Muscle layer of colon (tissue), 2 donors: ENCODE data around the gene CNDP2.

Experiments
- H3K27ac ChIP-seq: one replicate; pipeline ENCODE4 v1.7.0; 2013; ENCODE audit warnings: low read depth, mild to moderate bottlenecking, low read length, moderate library complexity
- H3K27me3 ChIP-seq, 2 donors: one replicate each; pipeline ENCODE4 v1.7.0; 2013; ENCODE audit warnings: low read length in 2 of 2, mild to moderate bottlenecking in 2 of 2; ENCODE audit not compliant: insufficient read depth in 2 of 2, control insufficient read depth in 1 of 2
- H3K36me3 ChIP-seq: one replicate; pipeline ENCODE4 v1.7.0; 2013; ENCODE audit warnings: mild to moderate bottlenecking, low read length; ENCODE audit not compliant: insufficient read depth
- H3K4me1 ChIP-seq: one replicate; pipeline ENCODE4 v1.7.0; 2013; ENCODE audit warnings: mild to moderate bottlenecking, low read length; ENCODE audit not compliant: insufficient read depth
- H3K4me3 ChIP-seq, 2 donors: one replicate each; pipeline ENCODE4 v1.7.0; 2013; ENCODE audit warnings: low read length in 2 of 2, low read depth in 1 of 2, mild to moderate bottlenecking in 1 of 2, moderate library complexity in 1 of 2
- H3K9ac ChIP-seq: one replicate; pipeline ENCODE4 v1.7.0; 2013; ENCODE audit warnings: low read length
- H3K9me3 ChIP-seq: one replicate; pipeline ENCODE4 v1.7.0; 2013; ENCODE audit warnings: mild to moderate bottlenecking, low read length
- donor health status: abdominal sarcoma.
- donor health status: Adenocarcinoma of cecum.

Gene CNDP2

DNA sequence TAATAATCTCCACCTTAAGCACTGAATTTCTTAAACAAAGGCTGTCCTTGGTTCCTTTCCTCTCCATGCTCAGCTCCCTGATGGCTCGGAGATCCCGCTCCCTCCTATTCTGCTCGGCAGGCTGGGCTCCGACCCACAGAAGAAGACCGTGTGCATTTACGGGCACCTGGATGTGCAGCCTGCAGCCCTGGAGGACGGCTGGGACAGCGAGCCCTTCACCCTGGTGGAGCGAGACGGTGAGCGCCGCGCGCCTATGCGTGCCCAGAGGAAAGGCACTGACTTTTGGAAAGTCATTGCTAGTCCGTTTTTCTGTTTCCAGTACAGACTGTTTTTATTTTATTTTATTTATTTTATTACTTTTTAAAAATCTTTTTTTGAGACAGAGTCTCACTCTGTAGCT lies 9.6 kb downstream of the CNDP2 start:
- Histone ChIP-seq H3K27ac (no peak overlapping the region), H3K9ac (no peak overlapping the region), H3K36me3 (peaks cover 75% of the 10 kb centered on the region)

GRCh38 chr18:74506448-74507084 lies 10.4 kb downstream of the CNDP2 start:
- H3K9me3 ChIP-seq = no peaks in the 10 kb centered on the region
- no peak overlapping the region for H3K27ac ChIP-seq
- H3K4me1 ChIP-seq = peaks cover 4% of the 10 kb centered on the region
- H3K27me3 ChIP-seq = no peaks in the 10 kb centered on the region
- no peak overlapping the region for H3K4me3 ChIP-seq
- peaks cover 75% of the 10 kb centered on the region for H3K36me3 ChIP-seq
- no peak overlapping the region for H3K9ac ChIP-seq

More for the DNA sequence above, 9.6 kb downstream of the CNDP2 start:
- no peaks in the 10 kb centered on the region for H3K27me3 ChIP-seq
- H3K4me3 ChIP-seq = no peak overlapping the region
- H3K4me1 ChIP-seq = peaks cover 4% of the 10 kb centered on the region
- no peaks in the 10 kb centered on the region for H3K9me3 ChIP-seq

DNA sequence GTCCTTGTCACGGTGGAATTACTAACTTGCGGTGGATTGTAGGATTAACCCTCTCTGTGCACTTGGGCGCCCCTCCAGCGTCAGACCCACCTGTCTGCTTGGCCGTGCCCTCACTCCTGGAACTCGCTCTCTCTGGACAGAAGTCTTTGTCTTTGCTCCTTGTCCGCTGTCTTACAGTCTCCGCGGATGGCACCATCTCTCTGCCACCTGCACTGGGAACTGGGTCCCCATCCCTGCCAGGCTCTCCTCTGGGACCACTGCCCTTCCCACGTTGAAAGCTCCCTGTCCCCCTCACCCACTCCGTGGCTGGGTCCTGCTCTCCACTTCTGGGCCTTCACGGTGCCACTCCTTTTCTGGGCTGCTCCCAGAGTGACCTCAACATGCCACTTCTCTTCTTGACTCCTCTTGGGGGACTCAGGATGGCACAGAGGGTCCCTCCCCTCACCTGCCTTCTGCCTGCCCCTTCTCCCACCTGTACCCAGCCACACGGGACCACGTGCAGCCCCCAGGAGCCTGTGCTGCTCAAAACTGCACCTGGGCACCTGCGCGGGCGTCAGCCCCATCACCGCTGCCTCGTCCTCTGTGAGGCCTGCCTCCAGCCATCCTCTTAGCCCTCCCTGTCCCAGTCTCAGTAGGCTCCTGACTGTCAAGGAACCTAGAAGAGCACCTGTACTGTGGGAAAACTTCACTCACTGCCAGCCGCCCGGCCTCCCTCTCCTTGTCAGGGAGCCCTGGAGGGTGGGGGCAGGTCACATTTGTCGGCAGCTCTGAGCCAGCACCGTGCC lies 11.1 kb downstream of the CNDP2 start:
- peaks cover 80% of the 10 kb centered on the region for H3K36me3 ChIP-seq
- peaks cover 4% of the 10 kb centered on the region for H3K4me1 ChIP-seq
- H3K27ac ChIP-seq = no peak overlapping the region
- no peak overlapping the region for H3K4me3 ChIP-seq
- no peak overlapping the region for H3K9ac ChIP-seq
- H3K9me3 ChIP-seq = no peaks in the 10 kb centered on the region
- H3K27me3 ChIP-seq = no peaks in the 10 kb centered on the region

DNA sequence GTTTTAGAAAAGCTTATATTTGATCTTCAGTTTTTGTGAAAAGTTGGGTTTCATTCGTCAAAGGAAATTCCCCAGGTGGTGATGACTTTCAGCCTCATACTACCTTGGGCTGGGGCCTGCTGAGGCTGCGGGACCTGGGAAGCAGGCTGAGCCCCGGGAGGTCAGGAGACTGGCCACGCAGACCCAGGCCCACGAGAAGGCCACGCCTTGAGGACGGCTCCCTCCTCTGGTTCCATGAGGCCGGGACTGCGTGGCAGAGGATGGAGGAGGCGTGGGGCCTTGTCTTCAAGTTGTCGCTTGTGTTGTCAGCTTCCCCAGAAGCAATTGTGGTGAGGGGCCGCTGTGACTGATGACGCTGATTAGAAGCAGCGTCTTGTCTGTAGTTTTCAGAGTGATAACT lies 11.8 kb downstream of the CNDP2 start:
- Histone ChIP-seq H3K4me1 (peaks cover 4% of the 10 kb centered on the region), H3K36me3 (peaks cover 80% of the 10 kb centered on the region)

DNA sequence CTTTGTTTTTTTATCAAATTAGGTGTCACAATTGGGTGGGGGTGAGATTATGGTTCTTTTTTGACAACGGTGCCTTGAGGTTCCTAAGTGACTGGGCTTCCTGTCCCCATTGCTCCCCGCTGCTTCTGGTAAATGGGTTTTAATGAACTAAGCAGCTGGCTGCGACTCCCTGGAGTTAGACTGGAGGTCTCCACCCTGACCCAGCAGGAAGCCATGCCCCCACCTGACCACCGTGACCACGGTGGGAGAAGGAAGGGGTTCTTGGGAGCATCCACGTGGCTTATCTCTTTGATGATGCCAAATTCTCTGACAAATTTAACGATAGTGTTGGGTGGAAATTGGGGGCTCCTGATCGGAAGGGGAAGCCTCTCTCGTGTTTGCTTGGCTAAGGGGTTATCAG lies 12.2 kb downstream of the CNDP2 start:
- Histone ChIP-seq H3K9ac (no peak overlapping the region), H3K27ac (no peak overlapping the region), H3K36me3 (peaks cover 80% of the 10 kb centered on the region), H3K4me3 (no peak overlapping the region), H3K9me3 (no peaks in the 10 kb centered on the region), H3K4me1 (peaks cover 4% of the 10 kb centered on the region), H3K27me3 (no peaks in the 10 kb centered on the region)

More for the DNA sequence above, 11.8 kb downstream of the CNDP2 start:
- Histone ChIP-seq H3K27me3 (no peaks in the 10 kb centered on the region), H3K4me3 (no peak overlapping the region), H3K9me3 (no peaks in the 10 kb centered on the region), H3K27ac (no peak overlapping the region), H3K9ac (no peak overlapping the region)

- Histone ChIP-seq H3K27ac (no peak overlapping the region), H3K4me3 (no peak overlapping the region), H3K9ac (no peak overlapping the region), H3K4me1 (peaks cover 4% of the 10 kb centered on the region), H3K9me3 (no peaks in the 10 kb centered on the region), H3K36me3 (peaks cover 80% of the 10 kb centered on the region), H3K27me3 (no peaks in the 10 kb centered on the region)
Measured at GRCh38 chr18:74508821-74509225, 12.7 kb downstream of the CNDP2 start.

GRCh38 chr18:74509856-74510769 lies 13.9 kb downstream of the CNDP2 start:
- H3K4me1 ChIP-seq = peaks cover 4% of the 10 kb centered on the region
- H3K9me3 ChIP-seq = no peaks in the 10 kb centered on the region
- no peak overlapping the region for H3K27ac ChIP-seq
- H3K36me3 ChIP-seq = peaks cover 82% of the 10 kb centered on the region
- H3K4me3 ChIP-seq = no peak overlapping the region
- no peaks in the 10 kb centered on the region for H3K27me3 ChIP-seq
- no peak overlapping the region for H3K9ac ChIP-seq

DNA sequence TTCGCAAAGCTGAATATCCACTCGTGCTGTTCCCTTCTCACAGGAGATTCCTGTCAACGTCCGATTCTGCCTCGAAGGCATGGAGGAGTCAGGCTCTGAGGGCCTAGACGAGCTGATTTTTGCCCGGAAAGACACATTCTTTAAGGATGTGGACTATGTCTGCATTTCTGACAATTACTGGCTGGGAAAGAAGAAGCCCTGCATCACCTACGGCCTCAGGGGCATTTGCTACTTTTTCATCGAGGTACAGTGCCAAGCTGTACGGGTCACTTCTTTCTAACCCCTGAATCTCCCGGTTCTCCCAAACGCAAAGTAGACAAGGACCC lies 14.6 kb downstream of the CNDP2 start:
- H3K4me1 ChIP-seq = peaks cover 4% of the 10 kb centered on the region
- H3K27me3 ChIP-seq = no peaks in the 10 kb centered on the region
- no peak overlapping the region for H3K4me3 ChIP-seq
- peaks cover 88% of the 10 kb centered on the region for H3K36me3 ChIP-seq
- H3K27ac ChIP-seq = no peak overlapping the region
- H3K9me3 ChIP-seq = no peaks in the 10 kb centered on the region
- no peak overlapping the region for H3K9ac ChIP-seq

DNA sequence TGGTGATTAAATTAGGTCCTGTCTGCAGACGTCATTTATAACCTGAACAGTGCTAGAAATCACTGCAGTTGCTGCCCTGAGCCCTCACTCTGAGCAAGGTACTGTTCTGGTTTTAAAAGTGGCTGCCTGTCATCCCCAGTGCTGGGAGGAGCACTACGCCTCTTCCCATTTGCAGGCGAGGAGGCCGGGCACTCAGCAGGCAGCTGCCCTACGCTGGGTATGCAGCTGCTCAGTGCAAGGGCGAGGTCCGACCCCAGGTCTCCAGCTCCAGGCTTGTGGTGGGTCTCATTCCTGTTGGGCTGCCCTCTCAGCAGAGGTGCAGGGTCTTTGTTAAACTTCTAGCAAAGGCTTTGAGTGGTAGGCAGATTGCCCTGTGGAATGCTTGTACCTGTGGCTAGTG lies 15.7 kb downstream of the CNDP2 start:
- Histone ChIP-seq H3K4me3 (no peak overlapping the region), H3K27ac (no peak overlapping the region), H3K9me3 (no peaks in the 10 kb centered on the region), H3K36me3 (peaks cover 94% of the 10 kb centered on the region), H3K27me3 (no peaks in the 10 kb centered on the region), H3K4me1 (peaks cover 4% of the 10 kb centered on the region), H3K9ac (no peak overlapping the region)

GRCh38 chr18:74512321-74513053 lies 16.3 kb downstream of the CNDP2 start:
- Histone ChIP-seq H3K4me3 (no peak overlapping the region), H3K27me3 (no peaks in the 10 kb centered on the region), H3K4me1 (no peaks in the 10 kb centered on the region), H3K36me3 (peaks cover 94% of the 10 kb centered on the region), H3K9me3 (no peaks in the 10 kb centered on the region), H3K9ac (no peak overlapping the region), H3K27ac (no peak overlapping the region)
